Central memory CD4-positive, alpha-beta T cell (primary cell): ENCODE results near the gene UMODL1.

ENCODE experiments used
- DNase-seq: peaks from one replicate; pipeline ENCODE4 v3.0.0; 2022

UMODL1 gene

GRCh38 chr21:42153046-42153686, 82.0 kb downstream of the UMODL1 start:
- no peak for DNase-seq

GRCh38 chr21:42153746-42154145, 82.6 kb downstream of the UMODL1 start:
- DNase-seq = no peak

GRCh38 chr21:42154237-42155044, 83.3 kb downstream of the UMODL1 start:
- DNase-seq = no peak

- no peak for DNase-seq
Measured at GRCh38 chr21:42155045-42155855, 84.1 kb downstream of the UMODL1 start.

GRCh38 chr21:42156690-42157605, 85.8 kb downstream of the UMODL1 start:
- no peak for DNase-seq

- no peak for DNase-seq
Measured at GRCh38 chr21:42157606-42158310, 86.6 kb downstream of the UMODL1 start.

- DNase-seq = no peak
Measured at GRCh38 chr21:42158846-42159245, 87.7 kb downstream of the UMODL1 start.

- DNase-seq = no peak
Measured at GRCh38 chr21:42159560-42160110, 88.5 kb downstream of the UMODL1 start.

GRCh38 chr21:42160111-42160721, 89.1 kb downstream of the UMODL1 start:
- DNase-seq = no peak

GRCh38 chr21:42160765-42161164, 89.6 kb downstream of the UMODL1 start:
- DNase-seq = no peak

- DNase-seq = no peak
Measured at GRCh38 chr21:42161401-42161955, 90.4 kb downstream of the UMODL1 start.

- DNase-seq = no peak
Measured at GRCh38 chr21:42161956-42162681, 91.0 kb downstream of the UMODL1 start.

GRCh38 chr21:42162831-42163510, 91.9 kb downstream of the UMODL1 start:
- DNase-seq = no peak

- DNase-seq = no peak
Measured at GRCh38 chr21:42163511-42163863, 92.4 kb downstream of the UMODL1 start.

- DNase-seq = peak; percentile 29
Measured at GRCh38 chr21:42164064-42164789, 93.1 kb downstream of the UMODL1 start.

- DNase-seq = no peak
Measured at GRCh38 chr21:42164818-42165217, 93.7 kb downstream of the UMODL1 start.

GRCh38 chr21:42165901-42166300, 94.8 kb downstream of the UMODL1 start:
- no peak for DNase-seq

GRCh38 chr21:42169758-42170157, 98.6 kb downstream of the UMODL1 start:
- no peak for DNase-seq
